Colon (tissue), 2 donors: ENCODE measurements around the gene SSX2.
"Not testable (repeated sequence)": the region's sequence is repeated elsewhere in the genome, so short reads cannot be mapped to it uniquely, and the experiment has no call there.

Source experiments
- FAIRE-seq: peaks from 2 replicates; lab custom pipeline; 2012; peaks lifted over from hg19 to GRCh38; lab: Jason Lieb, UNC
- donor health status: control.
- donor health status: control.

SSX2 gene

GRCh38 chrX:52707078-52707477 lies at the start of gene SSX2:
Gene SSX2 (minus strand): TSS chrX:52707178. CDS start chrX:52705749, 1,429 bp downstream.
- FAIRE-seq, result not testable (repeated sequence)

DNA sequence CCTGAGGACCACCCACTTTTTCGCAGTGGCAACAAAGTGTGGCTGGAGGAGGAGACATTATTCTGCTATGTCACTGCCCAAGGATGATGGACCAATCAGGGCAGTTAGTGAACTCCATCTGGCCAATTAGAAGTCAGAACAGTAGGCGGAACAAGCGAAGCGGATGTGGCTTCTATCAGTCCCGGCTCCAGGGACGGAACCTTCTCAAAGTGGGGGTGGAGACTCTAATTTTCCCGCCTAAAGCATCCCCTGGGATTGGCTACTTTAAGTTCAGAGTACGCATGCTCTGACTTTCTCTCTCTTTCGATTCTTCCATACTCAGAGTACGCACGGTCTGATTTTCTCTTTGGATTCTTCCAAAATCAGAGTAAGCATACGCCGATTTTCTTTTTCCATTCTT lies 44.0 kb upstream of the SSX2 start, which contains the start of gene SSX2B:
TSS of gene SSX2B (plus strand) at position 301 of the 400 bp plus-strand sequence. CDS start 1,429 bp downstream, outside the sequence.
- not testable (repeated sequence) for FAIRE-seq

DNA sequence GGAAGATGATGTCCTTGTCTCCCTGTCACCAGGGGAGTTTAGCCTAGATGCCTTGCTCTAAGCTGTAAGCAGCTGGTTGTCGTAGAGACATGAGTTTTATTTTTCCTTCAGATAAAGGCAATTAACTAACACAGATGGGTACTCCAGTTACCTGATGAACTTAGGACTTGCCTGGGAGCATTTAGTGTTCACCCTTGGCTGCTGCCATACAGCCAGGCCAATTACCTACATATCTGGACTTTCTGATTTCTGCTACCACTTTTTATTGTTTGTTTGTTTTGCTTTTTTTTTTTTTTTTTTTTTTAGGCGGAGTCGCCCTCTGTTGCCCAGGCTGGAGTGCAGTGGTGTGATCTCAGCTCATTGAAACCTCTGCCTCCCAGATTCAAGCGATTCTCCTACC lies 14.9 kb downstream of the SSX2 start:
- not testable (repeated sequence) for FAIRE-seq

- not testable (repeated sequence) for FAIRE-seq
These were observed 44.8 kb downstream of the SSX2 start for GRCh38 chrX:52662218-52662617.

DNA sequence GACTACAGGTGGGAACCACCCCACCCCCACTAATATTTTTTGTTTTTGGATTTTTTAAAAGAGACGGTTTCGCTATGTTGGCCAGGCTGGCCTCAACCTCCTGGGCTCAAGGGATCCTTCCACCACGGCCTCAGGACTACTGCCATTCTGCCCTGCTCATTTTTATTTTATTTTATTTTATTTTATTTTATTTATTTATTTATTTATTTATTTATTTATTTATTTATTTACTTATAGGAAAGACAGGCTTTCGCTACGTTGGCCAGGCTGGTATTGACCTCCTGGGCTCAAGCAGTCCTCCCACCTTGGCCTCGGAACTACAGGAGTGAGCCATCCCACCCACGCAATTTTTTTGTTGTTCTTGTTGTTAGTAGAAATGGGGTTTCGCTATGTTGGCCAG lies 51.5 kb downstream of the SSX2 start:
- FAIRE-seq, result not testable (repeated sequence)

GRCh38 chrX:52654800-52655199 lies 52.2 kb downstream of the SSX2 start, which contains the start of gene SSX7:
Gene SSX7 (minus strand): TSS chrX:52654900. CDS start chrX:52653472, 1,428 bp downstream.
- not testable (repeated sequence) for FAIRE-seq

- not testable (repeated sequence) for FAIRE-seq
These were observed 56.3 kb downstream of the SSX2 start for GRCh38 chrX:52650676-52651075.

- not testable (repeated sequence) for FAIRE-seq
These were observed 58.0 kb downstream of the SSX2 start for GRCh38 chrX:52648956-52649355.
